Stimulated activated CD8-positive, alpha-beta memory T cell treated with anti-CD3 and anti-CD28 coated beads, Interleukin-7, amount 100 ng/mL, for 1 hour (primary cell): ENCODE results near the gene IFI27L2.
"Not testable (repeated sequence)": the region's sequence is repeated elsewhere in the genome, so short reads cannot be mapped to it uniquely, and the experiment has no call there.

Experiments used
- DNase-seq, 2 donors: peaks; one replicate each; pipeline ENCODE4 v3.0.0-alpha.2; 2020; ENCODE audit warnings: low read depth in 2 of 2

Gene IFI27L2, protein sequence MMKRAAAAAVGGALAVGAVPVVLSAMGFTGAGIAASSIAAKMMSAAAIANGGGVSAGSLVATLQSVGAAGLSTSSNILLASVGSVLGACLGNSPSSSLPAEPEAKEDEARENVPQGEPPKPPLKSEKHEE

DNA sequence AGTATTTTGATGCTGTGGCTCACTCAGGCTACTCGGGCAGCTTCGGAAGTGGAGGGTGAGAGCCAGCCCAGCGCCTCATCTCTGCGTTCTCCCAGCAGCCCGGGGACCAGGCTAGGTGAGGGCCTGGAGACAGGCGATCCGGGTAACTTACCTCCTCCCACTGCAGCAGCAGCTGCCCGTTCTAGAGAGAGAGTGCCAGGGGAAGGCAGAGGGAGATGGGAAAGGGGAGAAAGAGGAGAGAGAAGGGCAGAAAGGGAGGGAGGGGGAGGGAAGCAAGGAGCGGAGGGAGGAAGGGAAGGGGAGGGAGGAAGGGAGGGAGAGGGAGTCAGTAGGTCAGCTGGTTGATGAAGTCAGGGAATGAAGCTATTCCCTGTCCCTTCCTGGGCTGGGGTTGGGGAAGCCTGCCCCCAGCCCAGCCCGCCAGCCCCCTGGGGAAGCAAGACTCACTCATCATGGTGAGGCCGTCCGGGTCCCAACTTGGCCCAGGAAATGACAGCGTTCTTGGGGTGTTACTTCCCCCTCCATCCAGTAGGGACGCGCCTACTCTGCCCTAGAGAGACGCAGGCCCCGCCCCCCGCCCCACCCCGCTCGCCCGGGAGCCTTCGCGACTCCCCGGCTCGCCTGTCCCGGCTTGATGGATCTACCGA lies at the start of gene IFI27L2:
TSS of gene IFI27L2 (minus strand) at position 494 of the 647 bp plus-strand sequence. CDS start at position 454, 40 bp downstream.
- DNase-seq = peak; percentile 25 to 35

DNA sequence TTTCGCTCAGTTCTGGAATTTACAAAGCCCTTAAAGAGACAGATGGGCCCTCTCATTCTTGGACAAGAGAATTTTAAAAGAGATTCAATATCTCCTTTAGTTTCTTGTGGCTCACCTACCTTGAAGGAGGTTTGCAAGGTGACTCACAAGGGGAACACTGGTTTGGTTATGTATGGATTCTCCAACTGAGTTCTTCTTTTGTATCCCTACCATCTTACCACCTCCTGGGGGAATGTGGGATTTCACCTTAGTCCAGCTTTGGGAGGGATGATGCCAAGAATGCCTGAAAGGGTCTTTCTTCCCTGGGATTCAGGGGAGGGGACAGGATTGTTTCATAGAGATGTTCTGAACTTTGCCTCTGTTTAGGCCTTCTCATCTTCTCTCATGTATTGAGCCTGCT lies 48.4 kb upstream of the IFI27L2 start:
- no peak for DNase-seq

DNA sequence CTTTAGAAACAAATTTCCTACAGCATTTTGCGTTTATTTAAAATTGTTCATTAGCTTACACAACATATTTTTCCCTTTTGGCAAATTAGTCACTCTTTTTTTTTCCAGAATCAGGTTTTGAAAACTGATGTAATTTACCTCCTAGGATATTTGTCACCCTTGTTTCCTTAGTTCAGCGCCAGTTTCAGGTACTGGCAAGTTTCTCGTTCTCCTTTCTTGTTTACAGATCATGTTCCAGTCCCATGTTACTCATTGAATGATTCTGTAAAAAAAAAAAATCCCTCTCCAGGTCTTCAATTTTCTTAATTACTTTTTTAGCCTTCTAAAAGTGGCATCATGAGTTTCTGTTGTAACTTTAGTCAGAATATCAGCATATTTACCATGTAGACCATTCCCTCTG lies 47.4 kb upstream of the IFI27L2 start:
- DNase-seq = no peak

DNA sequence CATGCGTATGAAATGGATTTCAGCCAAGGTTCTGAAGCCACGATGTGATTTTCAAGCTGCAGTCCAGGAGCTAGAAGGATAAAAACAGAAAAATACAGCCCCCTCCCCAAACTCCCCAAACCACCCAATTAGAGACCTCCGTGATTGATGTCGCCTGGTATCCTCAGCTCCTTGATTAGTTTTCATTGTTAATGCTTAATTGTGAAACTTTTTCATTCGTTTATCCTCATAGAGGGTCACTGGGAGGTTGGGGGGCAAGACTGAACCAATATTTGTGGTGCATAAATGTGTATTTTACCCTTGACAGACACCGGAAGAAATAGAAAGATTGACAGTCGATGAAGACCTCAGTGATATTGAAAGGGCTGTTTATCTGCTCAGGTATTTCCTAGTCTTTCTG lies 46.3 kb upstream of the IFI27L2 start:
- DNase-seq = no peak

DNA sequence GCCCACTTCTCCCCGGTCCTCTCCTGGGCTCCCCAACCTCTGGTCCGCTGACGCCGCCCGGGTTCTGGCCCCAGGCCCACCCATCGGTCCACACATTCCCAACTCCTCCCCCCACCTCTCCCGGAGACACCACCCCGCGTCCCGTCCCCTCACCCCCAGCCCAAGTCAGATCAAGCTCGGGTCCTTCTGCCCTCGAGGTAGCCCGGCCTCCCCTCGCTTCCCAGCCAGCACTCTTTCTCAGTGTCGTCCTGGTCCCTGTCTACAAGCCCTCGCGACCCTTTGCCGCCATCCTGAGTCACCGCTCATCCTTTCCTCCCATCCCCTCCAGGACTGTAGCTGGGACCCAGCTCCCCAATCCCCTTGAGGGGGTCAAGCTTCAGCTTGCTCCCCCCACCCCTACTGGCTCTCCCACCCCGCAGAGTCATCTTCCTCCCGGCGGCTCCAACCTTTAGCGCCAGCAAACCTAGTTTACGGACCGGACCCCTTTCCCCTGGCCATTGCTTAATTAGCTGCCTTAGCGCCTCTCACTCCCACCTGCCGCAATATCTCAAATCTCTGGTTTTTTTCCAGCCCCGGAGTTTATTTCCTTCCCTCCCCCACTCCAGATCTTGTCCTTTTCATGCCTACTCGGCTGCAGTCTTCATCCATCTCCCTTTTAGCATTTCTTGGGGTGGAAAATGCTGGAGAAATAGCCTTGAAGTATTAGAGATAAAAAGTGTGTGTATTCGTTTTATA lies 45.8 kb upstream of the IFI27L2 start:
- no peak for DNase-seq

DNA sequence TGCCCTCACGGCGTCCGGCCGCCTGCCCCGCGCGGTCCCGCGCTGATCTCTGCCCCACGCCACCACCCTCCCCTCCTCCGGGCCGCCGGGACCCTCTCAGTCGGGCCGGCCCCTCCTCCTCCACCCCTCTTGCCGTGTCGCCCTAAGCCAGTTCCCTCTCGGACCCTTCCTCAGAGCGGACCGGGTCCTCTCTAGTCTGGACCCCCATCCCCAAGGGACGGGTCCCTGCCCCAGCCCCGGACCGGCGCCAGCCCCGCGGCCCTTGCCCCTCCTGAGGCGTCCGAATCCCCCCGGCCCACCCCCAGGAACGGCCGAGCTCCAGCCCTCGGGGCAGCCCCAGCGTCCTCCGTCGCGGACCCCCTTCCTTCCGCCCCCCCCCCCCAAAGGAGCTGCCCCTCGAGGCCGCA lies 45.2 kb upstream of the IFI27L2 start:
- DNase-seq = no peak

DNA sequence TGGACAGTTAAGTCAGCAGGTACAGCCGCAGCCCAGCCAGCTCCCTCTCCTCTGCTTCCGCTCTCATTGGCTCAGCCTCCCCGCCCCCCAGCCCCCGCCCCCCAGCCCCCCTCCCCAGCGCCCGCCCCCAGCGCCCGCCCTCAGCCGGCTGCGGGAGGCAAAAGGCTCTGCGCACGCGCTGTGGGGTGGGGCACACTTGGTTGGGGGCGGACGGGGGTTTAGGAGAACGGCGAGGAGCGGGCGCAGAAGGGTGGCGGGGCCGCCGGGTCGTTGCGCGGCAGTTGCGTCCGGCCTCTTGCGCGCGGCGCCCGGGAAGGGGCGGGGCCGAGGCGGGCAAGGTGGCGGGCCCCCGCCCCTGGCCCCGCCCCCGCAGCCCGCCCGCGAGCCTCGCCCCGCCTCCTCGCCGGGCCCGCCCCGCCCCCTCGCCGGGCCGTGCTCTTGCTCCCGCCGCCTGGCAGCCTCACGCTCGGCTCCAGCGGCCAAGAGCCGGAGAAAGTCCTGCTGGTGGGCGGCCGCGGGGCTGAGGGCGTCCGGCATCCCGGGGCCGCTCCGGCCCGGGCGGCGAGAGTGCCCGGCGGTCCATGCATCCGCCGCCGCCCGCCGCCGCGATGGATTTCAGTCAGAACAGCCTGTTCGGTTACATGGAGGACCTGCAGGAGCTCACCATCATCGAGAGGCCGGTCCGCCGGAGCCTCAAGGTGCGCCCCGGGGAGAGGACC lies 44.6 kb upstream of the IFI27L2 start, which contains the start of gene PPP4R4:
TSS of gene PPP4R4 (plus strand) at position 438 of the 719 bp plus-strand sequence. CDS start at position 582, 144 bp downstream.
- DNase-seq = peak; percentile 56 to 60

DNA sequence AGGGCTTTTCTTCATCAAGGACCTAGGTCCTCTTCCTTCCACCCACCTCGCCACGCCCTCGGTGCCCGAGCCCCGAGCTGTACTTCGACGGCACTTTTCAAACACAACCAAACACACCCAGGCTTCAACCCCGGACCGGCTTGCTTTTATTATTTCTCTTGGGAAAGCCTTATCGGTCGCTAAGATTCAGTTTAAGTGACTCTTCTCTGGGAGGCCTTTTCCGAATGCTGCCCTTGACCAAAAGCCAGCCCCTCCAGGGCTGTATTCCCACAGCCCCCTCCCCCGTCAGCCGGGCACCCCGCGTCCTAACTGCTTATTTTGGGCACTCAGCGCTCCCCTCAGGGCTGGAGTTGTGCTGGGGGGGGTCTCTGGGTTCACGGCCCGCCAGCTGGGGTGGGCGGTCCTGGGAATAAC lies 44.1 kb upstream of the IFI27L2 start:
- no peak for DNase-seq

DNA sequence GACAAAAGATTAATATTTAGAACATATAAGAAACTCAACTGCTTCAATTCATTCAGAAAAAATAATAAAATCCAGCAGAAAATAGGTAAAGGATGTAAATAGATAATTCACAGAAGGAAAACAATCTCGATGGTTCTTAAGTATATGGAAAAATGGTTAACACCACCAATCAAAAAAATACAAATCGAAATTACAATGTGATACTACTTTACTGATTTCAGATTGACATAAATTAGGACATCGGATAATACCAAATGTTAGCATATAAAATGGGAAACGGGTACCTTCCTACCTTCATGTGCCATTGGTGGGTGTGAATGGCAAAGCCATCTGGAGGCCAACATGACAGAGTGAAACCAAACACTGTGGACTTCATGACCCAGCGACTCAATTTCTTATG lies 43.1 kb upstream of the IFI27L2 start:
- DNase-seq = no peak

DNA sequence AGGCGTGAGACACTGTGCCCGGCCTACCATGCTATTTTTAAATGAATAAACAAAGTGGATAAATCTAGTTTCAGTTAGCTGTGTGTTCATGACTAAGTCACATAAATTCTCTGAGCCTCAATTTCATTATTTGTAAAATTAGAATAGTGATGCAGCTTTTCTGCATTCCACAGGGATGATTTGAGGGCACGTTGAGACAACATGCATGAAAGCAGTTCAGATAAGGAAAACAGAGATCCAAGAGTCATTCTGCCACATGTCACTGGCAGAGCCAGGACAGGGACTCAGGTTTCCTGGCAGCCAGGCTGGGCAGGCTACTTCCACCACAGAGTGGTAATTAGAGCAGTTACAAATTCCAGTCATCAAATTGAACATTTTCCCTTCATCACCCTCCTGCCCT lies 41.8 kb upstream of the IFI27L2 start:
- no peak for DNase-seq

DNA sequence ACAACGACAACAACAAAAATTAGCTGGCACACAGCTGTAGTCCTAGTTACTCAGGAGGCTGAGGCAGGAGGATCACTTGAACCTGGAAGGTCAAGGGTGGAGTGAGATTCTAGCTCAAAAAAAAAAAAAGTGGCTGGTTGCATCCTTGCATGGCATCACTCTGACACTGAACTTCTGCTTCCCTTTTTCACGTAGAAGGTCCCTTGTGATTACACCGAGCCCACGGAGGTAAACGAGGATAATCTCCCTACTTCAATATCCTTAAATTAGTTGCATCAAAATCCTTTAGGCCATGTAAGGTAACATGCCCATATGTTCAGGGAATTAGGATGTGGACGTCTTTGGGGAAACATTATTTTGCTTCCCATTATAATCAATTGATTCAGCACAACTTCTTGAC lies 40.7 kb upstream of the IFI27L2 start:
- no peak for DNase-seq

DNA sequence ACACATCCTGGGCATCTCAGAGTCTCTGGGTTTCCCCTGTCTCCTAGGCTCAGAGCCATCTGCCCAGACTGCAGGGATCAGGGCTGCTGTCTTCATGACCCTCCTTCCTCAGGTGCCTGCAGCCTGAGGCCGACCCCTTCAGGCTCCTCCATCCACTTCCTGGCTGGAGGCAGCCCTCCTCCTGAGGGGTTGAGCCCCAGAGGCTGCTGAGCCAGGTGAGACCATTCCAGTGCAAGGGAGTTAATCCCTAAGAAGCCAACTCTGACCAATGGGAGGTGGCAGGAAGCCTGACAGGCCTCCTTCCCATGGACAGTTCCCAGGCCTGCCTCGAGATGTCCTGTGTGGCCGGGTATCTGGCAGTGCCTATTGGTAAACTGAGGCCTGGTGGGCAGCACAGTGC lies 36.3 kb upstream of the IFI27L2 start:
- no peak for DNase-seq

DNA sequence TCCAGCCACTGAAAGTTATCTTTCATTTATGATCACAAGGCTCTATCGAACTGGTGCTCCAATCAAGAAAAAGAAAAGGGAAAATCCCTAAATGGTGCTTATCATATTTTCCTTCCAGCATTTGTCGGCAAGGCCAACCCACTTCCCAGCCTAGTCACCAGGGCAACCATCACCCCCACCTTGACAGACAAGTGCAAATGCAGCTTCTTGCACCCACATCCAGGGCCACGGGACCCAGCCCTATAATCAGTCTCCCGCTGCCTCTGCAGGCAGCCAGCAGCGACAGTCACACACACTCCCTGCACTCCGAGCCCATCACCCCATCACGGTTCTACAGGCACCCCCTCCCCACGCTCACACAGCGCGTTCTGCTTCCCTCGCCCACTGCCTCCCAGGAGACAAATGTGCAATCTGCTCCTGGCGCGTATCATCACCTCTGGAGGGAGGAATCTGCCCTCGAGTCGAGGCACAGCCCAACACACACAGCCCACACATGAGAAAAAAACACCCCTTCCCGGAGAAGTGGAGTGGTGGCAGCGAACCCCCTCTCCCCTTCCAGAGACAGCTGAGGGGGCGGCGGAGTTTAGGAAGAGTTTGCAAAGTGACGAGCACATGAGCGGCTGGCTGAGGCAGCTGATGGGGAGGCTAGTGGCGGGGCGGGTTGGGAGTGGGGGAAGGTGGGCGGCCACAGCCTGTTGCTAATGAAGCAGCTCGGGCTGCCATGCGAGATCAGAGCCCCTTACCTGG lies 35.5 kb upstream of the IFI27L2 start:
- no peak for DNase-seq

DNA sequence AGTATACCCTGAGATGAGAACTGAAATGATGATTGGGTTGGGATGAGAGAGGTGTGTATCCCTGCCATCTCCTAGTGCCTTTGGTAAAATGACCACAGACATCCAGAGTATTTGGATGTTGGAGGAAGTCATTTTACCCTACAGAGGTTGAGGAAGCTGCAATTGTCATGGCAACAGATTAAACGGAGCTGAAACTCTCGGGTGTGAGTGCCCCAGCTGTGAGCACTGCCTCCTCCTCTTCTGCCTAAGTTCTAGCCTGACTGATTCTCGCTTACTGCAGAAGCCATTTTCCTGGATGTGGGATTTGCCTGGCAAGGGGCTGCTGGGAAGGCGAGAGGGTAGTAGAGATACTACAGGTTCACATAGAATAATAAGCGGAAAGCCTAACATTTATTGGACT lies 34.4 kb upstream of the IFI27L2 start:
- DNase-seq = no peak

DNA sequence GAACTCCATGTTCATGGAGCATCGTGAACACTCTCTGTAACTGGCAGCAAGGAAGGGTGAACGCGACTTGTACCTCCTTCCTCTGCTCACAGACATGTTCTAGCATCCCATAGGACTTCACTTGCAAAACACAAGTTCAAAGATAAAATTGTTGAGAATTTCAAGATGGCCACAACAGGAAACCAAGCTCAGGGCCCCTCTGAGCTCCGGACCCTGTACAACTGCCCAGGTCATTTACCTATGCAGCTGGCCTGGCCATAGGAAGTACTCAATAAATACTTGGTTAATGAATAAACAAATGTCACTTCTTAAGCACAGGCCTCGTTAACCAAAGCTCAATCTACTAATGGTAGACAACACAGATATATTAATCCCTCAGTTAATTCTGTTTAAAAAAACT lies 33.1 kb upstream of the IFI27L2 start:
- DNase-seq = no peak

DNA sequence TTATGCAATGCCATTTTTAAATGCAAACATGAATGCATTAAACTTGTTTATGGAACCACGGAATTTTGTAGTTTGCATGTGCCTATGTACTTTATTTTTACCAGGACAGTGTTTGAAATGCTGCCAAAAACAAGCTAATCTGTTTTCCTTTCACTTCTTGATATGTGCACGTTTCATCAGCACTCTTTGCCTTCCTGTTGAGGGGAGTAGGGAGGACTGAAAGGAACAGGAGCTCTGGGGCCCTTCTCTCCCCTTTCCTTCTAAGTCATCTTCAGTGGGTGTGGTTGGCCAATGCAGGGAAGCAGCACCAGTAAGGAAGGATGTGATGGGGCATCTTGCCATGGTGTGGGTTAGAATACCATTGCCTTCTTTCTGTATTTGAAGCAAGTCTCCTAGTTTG lies 32.6 kb upstream of the IFI27L2 start:
- DNase-seq = no peak

DNA sequence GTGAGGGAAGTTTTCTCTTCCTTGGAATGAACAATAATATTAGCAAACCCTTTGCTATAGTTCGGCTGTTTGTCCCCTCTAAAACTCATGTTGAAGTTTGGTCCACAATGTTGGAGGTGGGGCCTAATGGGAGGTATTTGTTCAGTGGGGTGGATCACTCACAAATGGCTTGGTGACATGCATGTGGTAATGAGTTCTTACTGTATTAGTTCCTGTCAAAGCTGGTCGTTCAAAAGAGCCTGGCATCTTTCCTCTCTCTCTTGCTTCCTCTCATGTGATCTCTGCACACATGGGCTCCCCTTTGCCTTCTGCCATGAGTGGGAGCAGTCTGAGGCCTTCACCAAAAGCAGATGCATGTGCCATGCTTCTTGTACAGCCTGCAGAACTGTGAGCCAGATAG lies 31.7 kb upstream of the IFI27L2 start:
- DNase-seq = no peak

DNA sequence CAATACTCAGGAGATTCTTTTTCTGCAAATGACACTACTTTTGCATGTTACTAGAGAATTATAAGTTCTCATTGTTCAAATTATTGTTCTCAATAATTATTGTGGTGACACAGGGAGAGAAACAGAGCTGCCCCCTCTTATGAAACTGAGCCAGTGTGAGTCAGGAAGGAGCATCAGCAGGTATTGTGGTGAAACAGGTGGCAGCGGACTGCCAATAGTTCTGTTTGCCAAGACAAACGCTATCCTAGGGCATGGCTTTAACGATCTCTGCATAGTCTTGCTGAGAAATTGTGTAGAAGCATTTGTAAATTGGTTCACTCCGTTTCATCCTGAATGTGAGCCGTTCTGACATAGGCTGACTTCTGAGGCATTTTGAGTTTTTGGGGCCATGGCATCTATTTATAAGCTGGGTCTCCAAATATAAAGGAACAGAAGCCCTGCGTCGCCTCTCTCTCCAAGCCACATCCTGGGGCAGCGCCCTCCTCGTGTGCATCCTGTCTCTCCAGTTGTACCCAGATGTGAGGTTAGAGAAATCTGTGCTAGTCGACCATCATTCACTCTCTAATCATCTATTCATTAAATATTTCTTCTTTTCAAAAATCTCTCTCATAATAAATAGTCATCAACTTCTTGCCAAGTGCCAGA lies 29.0 kb upstream of the IFI27L2 start:
- DNase-seq = no peak

DNA sequence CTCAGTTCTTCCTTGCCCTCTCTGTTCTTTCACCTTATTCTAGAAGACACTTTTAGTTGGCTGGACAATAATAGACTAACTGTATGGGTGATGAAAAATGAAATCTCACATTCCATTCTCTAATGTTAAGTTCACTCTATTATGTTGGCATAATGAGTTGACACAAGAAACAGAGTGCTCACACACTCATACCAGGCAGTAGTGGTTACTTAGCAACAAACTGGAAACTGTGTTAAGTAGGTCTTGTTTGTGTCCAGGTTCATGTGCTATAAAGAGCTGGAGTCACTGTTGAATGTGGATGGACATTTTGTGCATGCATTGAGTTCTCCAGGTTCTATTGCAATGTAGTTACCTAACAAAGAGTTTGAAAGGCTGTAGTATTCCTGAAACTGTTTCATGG lies 27.8 kb upstream of the IFI27L2 start:
- DNase-seq = no peak

DNA sequence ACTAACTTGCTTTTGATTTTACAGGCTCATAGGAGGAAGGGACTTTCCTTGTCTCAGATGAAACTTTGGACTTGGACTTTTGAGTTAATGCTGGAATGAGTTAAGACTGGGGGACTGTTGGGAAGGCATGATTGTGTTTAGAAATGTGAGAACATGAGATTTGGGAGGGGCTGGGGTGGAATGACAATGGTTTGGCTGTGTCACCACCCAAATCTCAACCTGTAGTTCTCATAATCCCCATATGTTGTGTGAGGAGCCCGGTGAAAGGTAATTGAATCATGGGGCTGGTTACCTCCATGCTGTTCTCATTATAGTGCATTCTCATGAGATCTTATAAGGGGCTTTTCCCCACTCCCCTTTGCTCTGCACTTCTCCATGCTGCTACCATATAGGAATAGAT lies 26.7 kb upstream of the IFI27L2 start:
- DNase-seq = not testable (repeated sequence)

DNA sequence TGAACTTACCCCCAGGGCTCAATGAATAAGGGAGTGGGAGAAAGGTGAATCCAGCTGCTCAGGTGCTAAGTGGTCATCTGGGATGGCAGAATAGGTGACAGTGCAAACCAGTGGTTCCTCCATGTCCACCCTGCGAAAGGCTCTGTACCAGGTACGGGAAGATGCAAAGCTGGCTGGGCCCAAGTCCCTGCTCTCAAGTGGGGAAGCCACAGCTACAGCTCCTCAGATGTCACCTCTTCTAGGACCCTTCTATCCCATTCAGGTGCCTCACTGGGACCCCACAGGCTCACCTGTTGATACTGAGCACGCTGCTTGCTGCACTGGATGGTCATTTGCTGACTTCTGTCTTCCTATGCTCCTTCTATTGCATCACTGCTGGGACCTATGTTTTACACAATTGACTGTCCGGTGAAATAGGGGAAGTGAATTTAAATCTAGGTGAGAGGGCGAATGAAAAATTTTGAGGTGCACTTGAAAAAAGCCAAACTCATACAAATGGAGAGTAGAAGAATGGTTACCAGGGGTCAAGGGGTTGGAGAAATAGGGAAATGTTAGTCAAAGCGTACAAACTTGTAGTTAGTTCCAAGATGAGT lies 24.4 kb upstream of the IFI27L2 start:
- no peak for DNase-seq
